MM.1S (cell line): ENCODE results near the gene RNF43.

Experiments used
- EZH2 ChIP-seq: fragments of 300-600 bp; sonication (generic); optimal IDR thresholded peaks from 2 replicates; pipeline ENCODE3; 2017; ENCODE audit warnings: low read depth, mild to moderate bottlenecking, antibody characterized with exemption, low read length, mixed read lengths
- TF ChIP-seq, protein P1 (sequence below): fragments of 300-600 bp; sonication (generic); IDR thresholded peaks from 2 replicates; pipeline ENCODE4 v1.5.1; 2016; ENCODE audit warnings: antibody characterized with exemption, low read length, mixed read lengths

DNA sequence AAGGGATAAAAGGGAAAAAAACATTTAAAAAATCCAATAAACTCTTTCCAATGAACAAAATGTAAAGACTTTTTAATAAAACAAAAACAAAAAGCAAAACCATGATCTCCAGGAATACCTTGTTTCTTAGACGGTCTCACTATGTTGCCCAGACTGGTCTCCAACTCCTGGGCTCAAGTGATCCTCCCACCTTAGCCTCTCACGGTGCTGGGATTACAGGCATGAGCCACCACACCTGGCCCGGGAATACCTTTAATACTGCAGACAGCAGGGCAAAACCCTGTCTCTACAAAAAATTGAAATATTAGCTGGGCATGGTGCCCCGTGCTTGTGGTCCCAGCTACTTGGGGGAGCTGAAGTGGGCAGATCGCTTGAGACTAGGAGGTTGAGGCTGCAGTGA is 7.9 kb downstream of the RNF43 start:
- TF ChIP-seq, protein P1, sequence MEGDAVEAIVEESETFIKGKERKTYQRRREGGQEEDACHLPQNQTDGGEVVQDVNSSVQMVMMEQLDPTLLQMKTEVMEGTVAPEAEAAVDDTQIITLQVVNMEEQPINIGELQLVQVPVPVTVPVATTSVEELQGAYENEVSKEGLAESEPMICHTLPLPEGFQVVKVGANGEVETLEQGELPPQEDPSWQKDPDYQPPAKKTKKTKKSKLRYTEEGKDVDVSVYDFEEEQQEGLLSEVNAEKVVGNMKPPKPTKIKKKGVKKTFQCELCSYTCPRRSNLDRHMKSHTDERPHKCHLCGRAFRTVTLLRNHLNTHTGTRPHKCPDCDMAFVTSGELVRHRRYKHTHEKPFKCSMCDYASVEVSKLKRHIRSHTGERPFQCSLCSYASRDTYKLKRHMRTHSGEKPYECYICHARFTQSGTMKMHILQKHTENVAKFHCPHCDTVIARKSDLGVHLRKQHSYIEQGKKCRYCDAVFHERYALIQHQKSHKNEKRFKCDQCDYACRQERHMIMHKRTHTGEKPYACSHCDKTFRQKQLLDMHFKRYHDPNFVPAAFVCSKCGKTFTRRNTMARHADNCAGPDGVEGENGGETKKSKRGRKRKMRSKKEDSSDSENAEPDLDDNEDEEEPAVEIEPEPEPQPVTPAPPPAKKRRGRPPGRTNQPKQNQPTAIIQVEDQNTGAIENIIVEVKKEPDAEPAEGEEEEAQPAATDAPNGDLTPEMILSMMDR, result no peak
- TF ChIP-seq EZH2, result no peak
